HG02642 (cell line): ENCODE data around the gene RPTN.
"Not testable (repeated sequence)": the region's sequence is repeated elsewhere in the genome, so short reads cannot be mapped to it uniquely, and the experiment has no call there.

ENCODE experiments used
- ATAC-seq: cut with Tn5 transposase; IDR thresholded peaks from one replicate; pipeline ENCODE4 v1.9.1; 2021; ENCODE audit warnings: mild to moderate bottlenecking; ENCODE audit not compliant: unreplicated experiment, poor library complexity

The RPTN gene

DNA sequence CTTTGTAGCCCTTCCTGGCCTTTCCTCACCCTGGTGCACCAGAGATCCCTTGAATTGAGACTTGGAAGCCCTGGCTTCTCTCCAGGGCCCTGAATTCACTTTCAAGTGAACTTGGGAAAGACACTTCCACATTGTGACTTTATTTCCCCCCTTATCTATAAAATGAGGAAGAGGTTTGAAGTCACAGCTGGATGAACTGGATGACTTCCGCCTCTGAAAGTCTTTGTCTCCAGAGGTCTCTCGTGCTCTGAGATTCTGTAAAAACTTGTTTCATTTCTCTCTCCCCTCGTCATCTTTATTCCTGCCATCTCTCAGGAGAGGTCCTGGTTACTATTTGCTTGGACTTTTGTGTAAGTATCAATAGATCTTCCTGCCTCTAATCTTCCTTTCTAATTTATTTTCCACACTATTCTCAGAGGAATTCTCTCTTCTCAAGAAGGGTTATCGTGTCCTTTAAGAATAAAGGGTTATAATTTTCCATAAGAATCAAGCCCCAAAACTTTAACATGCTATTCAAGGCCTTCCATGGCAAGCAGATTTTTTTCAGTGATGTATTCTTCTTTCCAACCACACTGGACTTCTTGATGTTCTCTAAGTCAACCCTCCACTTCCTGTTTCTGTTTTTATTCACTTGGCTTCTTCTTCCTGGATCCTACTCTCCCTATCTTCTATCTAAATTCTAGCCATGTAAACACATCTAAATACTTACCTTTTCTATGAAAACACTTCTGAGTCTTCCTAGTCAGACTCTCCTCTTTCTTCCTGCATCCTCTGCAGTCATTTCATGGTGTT is 6.5 kb upstream of the RPTN start:
- no peak for ATAC-seq

DNA sequence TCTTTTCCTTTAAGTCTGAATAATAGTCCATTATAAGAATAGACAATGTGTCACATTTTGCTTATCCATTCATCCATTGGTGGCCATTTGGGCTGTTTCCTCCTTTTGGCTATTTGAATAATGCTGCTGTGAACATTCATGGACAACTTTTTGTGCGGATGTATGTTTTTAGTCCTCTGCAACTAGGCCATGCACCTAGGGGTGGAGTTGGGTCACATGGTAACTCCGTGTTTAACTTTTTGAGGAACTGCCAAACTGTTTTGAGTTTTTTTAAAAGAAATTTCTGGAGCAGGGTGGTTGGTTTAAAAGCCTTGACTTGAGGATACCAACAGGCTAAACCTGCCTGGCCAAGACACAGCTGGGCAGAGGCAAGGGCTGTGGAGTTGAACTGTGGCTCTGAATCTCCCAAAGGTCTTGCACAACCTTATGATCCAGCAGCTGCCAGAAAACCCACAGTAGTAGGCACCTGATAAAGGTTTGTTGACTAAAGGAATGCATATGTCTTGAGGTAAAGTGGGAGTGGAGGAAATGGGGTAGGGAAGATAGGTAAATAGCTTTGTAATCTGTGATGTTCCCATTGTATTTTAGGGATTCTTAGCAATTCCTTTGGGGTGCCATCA is 5.6 kb upstream of the RPTN start:
- ATAC-seq = no peak

DNA sequence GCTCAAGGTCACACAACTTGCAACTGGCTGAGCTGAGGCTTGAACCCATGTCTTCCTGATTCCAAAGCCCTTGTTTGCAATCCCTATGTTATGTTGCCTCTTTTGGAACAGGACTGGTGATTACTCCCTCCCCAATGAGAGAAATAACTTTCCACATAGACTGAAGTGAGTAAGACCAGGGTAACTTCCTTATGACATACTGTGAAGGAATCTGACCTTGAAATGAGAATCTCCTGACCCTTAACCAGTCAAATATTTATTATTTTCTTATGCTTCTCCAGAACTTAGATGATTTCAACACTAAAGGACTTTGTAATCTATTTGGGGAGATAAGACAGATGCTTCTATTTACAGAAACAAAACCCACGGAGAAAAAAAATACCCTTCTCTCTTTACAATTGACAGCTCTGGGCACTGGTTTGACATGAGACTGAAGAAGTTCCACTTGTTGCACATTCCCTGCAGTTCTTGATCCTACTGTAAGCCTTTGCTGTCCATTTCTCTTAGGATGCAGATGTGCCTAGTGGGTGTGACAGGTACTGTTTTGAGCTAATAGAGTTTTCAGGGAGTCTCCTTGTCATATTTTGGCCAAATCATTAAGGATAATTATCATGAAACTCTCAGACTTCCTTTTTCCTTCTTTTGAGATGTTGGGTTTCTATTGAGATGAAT is 3.9 kb upstream of the RPTN start:
- ATAC-seq = no peak

DNA sequence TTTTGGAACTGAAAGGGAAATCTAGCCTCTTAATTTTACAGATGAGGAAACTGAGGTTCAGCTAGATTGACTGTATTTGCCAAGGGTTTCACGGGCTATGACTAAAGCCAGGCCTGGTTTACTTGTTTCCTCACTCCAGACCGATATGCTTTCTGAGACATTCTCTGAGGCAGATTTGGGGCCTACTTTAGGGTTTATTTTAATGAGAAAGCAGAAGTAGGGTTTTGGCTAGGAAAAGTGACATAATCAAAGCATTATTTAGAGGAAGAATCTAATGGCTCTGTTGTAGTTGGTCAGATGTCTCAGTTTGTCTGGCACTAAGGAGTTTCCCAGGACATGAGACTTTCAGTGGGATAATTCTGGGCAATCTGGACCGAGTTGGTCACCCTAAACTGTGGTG is 1.5 kb upstream of the RPTN start:
- no peak for ATAC-seq

DNA sequence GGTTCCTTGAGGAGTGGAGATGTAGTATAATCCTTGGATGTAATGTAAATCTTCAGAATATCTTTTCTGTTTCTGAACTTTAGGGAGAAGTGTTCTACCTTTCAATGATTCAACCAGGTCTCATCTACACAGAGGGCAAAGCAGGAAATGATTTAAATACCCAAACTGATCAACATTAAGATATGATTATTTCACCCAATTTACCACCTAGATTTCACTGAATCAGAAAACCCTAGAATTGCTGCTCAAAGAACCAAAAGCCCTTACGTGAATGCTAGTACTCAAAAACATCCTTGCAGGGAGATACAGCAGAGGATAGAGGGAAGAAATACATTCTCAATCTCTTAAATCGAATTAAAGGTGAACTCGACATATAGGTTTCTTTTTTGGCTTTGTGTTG is 5.0 kb downstream of the RPTN start:
- no peak for ATAC-seq

DNA sequence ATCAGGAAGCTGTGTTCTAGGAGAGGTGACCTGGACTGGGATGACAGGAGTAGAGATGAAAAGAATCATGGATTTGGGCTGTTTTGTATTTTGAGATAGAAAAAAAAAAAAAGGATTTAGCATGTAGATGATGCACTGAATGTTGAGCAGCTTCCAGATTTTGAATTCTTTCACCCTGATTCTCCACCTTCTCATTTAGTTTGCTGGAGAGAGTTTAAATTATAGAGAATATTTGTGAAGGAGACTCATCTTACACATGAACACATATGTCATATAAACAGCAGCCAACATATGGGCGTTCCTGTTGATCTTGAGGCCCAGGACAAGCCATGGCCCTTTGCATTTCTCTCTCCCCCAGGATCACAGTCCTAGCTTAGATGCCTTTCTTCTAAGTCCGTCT is 7.4 kb downstream of the RPTN start:
- no peak for ATAC-seq

DNA sequence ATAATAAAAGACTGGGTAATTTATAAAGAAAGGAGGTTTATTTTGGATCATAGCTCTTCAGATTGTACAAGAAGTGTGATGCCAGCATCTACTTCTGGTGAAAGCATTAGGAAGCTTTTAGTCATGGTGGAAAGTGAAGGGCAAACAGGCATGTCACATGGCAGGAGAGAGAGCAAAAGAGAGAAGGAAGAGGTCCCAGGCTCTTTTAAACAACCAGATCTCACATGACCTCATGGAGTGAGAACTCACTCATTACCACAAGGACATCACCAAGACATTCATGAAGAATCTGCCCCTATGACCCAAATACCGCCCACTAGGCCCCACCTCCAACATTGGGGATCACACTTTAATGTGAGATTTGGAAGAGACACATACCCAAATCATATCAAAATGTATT is 10.0 kb downstream of the RPTN start:
- ATAC-seq = no peak

DNA sequence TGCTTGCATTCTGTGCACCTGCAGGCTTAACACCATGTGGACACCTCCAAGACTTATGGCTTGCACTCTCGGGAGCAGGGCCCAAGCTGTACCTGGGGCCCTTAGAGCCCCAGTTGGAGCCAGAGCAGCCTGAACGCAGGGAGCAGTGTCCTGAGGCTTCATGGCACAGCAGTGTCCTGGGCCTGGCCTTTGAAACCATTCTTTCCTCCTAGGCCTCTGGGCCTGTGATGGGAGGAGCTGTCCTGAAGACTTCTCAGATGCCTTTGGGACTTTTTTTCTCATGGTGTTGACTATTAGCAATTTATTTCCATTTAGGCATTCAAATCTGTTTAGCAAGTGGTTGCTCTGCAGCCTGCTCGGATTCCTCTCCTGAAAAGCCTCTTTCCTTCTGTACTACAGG is 11.0 kb downstream of the RPTN start:
- no peak for ATAC-seq

DNA sequence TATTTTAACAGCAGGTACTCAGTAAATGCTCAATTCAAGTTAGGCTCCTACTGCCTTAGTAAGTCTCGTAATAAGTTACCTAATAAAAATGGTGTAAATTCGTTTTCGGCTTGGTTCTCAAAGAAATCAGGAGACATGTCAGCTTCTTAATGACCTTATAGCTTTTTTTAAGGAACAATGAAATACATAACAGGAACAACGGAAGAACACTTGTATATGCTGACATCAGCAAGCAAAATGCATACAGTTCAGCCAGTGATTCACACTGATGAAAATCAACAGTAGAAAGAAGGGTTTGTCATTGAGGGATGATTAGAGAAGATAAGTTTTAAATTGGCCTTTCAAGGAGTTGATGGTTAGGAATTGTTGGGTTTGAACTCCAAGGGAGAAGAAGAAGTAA is 13.3 kb downstream of the RPTN start:
- ATAC-seq = no peak

DNA sequence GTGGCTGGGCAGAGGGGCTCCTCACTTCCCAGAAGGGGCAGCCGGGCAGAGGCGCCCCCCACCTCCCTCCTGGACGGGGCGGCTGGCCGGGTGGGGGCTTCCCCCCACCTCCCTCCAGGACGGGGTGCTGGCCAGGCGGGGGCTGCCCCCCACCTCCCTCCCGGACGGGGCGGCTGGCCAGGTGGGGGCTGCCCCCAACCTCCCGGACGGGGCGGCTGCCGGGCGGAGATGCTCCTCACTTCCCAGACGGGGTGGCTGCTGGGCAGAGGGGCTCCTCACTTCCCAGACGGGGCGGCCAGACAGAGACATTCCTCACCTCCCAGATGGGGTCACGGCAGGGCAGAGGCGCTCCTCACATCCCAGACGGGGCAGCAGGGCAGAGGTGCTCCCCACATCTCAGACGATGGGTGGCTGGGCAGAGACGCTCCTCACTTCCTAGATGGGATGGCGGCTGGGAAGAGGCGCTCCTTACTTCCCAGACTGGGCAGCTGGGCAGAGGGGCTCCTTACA is 14.3 kb downstream of the RPTN start:
- not testable (repeated sequence) for ATAC-seq

DNA sequence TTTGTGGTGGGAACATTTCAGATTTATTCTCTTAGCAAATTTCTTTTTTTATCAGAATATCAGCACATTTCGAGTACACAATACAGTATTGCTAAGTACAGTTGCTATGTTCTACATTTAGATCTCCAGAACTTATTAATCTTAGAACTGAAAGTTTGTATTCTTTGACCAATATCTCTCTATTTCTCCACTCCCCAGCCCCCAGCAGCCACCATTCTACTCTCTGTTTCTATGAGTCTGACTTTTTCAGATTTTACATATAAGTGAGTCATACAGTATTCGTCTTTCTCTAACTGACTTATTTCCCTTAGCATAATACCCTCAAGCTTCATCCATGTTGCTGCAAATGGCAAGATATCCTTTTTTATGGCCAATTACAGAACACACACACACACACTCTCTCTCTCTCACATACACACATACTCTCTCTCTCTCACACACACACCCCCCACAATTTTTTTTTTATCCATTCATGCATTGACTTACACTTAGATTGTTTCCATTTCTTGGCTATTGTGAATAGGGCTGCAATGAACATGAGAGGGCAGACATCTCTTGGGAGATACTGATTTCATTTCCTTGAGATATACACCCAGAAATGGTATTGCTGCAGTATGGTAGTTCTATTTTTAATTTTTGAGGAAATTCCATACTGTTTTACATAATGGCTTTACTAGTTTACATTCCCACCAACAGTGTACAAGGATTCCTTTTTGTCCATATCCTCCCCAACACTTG is 15.7 kb downstream of the RPTN start:
- ATAC-seq = no peak

DNA sequence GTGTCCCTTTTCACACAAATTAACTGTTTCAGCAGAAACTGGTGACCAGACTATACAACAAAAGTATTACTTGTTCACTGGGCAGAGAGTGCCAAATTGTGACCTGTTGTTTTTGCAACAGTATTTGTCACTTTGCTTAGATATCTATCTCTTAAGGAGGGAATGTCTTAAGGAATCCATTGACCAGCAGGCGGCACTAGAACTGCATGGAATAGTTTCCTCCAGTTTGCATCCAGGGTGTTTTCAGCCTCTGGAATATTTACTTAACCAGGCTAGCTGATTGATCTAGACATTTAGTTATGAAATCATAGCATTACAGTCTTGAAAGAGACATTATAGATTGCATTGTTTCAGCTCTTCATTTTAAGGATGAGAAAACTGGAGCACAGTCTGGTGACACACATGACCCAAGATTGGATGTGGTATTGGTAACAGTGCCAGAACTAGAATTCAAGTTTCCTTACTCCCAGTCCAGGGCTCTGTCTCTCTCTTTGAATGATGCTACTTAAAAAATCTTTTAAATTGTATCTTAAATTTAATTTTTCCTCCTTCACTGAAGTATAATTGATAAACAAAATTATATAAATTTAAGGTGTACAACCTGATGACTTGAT is 16.9 kb downstream of the RPTN start:
- no peak for ATAC-seq

DNA sequence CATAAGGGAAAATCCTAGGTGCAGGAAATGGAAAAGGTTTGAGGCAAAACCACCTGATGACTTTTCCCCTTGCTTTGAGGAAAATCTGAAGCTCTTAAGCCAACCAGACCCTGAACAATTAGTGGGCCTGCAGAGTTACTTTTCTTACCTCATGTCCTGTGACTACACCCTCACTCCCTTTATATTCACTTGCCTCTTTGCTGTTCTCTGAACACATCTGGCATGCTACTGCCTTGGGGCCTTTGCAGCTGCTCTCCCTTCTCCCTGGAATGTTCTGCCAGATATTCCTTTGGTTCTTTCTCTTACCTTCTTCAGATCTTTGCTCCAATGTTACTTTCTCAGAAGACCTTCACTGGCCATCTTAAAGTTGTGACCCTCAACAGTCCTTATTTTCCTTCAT is 21.8 kb downstream of the RPTN start:
- ATAC-seq = no peak

DNA sequence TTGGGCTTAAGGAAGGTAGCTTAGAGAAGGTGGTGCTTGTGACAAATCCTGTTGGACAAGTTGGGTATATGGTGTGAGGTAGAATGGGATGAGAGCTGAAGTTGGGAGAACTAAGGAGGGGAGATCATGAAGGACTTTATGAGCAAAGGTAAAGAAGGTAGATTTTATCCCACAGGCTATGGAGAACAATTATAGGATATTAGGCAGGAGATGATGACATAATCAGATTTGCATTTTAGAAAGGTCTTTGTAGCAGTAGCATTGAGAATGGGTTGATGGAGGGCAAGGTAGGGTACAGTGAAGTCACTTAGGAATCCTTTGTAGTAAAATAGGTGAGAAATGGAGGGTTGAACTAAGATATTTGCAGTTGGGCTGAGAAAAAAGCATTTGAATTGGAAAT is 28.8 kb downstream of the RPTN start:
- no peak for ATAC-seq

DNA sequence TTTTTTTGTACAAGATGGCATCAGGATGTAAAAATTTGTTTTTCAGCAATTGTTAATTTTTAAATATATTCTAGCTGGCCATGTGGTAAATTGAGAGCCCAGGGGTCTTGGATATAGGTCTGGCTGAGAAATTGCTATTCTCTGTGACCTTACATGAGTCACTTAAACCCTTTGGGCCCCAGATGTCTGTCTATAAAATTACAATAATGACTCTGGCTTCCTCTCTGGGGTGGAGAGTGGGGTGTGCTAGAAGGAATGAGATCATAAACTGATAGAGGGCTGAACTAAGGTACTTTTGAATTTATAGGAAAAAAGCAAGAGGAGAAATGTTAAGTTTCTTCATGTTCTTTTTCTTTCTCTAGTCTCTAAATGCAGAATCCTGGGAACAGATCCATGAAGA is 31.4 kb downstream of the RPTN start:
- no peak for ATAC-seq

DNA sequence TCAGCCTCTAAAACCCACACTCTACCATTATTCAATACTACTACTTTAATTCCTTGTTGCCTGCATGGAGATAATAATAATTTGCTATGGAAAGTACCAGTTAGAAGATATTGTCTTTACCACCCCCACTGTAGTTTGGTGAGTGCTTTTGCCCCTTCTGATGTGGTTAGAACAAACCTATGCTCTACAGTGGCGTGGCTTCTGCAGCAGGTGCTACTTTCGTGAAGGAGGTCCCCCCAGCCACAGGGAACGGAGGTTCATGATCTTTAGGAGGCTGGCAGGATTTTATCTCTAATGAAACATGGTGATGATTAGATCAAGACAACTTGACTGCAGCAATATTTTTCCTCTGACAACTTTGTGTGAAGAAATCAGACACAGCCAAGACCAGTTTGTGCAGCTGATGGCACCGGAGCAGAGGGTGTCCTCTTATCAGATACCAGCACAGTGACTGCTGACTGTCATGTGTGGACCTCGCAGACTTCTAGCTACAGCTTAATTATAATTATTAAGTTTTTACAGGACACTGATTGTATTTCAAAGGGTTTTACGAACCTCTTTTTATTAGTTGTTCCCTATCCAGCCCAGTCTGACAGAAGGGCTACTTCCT is 33.1 kb downstream of the RPTN start:
- no peak for ATAC-seq

DNA sequence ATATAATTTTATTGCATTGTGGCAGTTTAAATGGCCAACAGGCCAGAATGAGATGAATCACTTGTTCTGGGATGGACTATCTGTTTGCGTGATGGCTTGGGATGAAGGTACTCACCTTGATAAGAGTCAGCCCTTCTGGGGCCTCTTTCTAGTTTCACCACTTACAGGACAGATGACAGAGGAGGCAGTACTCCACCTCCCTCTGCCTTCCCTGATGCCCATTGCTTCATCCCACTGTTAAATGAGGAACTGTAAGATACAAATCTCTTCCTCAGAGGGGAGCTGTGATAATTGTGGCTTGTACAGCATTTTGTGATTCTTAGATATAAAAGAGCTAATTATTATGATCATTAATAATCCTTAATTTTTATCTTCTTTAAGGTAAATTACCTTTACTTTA is 40.1 kb downstream of the RPTN start:
- no peak for ATAC-seq

DNA sequence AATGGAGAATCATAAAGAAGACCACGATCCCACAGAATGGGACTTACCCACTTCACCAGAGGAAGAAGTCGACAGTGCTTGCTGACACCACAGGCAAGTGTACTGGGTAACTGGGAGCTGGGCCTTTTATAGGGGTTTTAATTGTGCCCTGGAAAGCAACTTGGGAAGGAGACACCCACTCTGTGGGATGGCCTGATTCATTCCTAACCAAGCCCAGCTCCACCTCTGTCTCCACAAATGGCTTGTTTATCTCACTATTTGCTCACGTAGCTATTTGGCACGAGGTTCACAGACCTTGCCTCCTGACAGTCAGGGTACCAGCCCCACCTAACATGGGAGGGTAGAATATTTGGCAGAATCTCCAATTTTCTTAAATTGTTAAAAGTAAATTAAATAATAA is 43.7 kb downstream of the RPTN start, which contains the start of gene TCHH:
Gene TCHH (minus strand): TSS at position 101 of the 400 bp plus-strand sequence. CDS start 1,364 bp downstream, outside the sequence.
- no peak for ATAC-seq

DNA sequence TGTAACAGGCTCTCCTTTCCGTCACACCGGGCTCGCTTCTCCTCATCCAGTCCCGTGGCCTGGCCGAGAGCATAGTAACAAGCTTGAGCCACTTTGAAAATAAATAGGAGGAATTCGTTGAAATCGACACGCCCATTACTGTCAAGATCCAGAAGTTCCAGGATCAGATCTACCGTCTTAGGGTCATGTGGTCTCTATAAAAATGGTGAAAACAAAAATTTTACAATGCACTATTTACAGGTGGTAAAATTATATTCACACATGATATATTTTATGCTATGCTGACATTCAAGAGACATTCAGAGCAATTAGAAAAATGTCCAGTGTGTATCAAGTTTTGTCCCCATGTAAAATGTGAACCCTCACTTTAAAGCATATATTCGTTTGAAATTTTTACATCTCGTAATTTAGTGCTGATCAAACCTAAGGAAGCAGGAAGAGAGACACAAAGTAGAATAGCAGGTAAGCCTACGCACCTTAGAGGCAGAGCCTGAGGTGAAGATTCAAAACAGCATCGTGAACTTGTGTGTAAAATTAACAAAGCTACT is 46.1 kb downstream of the RPTN start:
- no peak for ATAC-seq
